Measurements from ENCODE around the gene HOXA7.

HOXA7 gene

DNA sequence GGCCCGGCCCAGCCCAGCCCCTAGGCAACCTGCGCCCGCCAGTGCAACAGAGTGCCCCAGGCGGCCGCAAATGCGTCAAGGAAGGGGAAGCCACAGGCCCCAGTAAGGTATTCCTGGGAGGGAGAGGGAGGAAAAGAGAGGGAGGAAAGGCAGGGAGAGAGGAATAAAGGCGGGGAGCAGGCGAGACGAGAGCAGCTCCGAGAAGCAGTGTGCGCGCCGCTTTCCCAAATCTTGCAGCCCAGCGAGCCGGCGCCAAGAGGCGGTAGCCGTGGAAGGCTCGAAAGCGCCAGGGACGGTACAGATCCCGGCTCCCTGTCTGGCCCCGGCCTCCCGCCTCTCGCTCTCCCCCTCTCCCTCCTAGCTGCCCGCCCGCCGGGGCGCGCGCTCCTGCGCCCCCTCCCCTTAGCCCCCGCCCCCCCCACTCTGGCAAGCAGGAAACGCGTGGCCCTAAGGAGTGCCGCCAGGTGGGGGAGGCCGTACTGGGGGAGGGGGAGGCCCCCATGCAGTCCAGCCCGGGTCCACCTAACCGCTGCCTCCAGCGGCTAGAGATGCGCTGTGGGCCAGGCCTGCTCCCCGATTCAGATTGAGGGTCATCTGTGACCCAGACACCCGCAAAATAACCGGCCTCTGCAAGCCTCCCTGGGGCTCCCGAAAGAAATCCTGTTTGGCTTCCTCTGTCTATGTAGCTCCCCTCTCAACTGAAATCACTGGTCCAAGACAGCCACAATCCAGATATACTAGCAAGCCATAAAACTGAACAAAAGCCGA lies 13.4 kb upstream of the HOXA7 start:
- DNase-seq: no peak

DNA sequence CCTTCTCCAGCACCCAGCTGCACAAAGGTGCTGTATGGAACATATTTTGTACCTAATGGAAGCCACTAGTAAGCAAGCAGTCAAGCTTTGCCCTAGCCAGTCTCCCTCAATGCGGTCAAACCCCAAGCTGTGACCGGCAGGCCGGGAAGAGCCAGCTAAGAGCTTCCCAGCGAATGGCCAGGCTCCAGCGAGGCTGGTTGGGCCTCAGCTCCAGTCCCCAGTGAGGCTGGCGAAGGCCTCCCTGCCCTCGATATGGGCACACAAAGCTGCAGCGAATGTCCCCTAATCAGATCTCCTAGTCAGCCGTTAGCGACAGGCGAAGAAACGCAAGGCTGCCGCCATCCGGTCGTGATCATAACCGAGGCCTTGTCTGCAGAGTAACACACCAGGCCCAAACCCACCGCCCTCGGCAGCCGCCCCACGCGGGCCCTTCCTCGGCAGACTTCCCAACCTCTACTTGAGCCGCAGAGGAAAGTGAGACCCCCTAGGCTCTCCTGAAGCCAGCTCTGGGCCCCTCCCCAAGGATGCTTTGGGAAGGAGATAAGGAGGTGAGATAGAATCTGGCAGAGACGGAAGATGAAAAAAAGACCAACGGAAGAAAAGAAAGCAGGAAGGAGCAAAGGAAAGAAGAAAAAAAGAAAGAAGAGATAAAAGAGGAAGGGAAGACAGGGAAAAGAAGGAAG lies 11.9 kb upstream of the HOXA7 start:
- no peak for DNase-seq

DNA sequence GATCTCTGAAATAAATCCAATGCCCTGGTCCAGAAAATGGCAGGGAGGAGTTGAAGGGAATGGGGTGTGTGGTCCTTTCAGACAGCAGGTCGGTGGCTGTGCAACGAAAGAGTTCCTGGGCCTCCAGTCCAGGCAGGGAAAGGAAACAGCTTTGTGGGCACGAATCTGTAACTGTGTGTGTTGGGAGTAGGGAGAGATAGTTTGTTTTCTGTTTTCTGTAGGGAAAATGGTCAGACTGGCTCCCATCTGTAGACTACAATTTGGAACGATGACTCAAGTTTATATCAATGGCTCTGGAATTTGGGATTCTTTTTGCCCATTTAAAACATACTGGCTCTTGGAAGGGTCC lies 11.4 kb upstream of the HOXA7 start:
- no peak for DNase-seq

DNA sequence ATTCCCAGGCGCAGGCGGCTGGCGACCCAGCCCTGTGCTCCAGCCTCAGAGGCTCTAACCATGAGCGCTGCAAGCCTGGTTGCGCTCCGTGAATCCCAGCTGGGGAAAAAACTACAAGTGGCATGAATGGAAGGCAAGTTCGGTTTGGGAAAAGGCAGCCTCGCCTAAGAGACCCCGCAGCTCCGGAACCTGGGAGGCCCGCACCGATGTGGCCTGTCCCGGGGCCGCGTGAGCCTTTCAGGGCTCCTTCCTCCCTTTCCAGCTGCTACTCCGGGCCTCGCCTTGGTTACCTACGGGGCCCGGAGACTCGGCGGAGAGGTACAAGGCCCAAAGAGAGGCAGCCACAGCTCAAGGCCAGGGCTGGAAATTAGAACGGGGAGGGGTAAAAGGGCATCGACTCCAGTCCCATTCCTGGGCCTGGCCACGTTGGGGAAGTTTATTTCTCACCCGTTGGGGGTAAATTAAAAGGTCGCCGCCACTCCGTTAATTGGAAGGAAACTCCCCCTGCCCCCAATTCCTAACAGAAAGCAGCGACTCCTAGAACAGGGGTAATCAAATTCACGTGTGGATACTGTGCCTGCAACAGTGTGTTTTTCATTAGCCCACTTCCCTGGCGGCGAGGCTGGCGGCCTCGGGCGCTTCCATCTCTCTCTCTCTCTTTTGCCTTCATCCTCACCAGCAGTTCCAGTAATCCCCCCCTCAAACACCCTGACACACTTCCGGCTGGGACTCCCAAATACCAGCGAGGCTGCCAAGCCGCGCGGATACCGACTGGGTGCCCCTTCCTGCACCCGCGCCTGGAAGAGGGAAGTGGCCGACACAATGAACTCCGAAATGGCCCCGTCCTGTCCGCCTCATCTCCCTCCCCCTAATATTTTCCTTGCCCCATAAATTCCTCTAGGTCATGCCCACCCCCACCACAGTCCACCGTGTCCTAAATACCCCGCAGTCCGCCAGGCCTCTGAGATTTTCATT lies 10.3 kb upstream of the HOXA7 start:
- DNase-seq: no peak

DNA sequence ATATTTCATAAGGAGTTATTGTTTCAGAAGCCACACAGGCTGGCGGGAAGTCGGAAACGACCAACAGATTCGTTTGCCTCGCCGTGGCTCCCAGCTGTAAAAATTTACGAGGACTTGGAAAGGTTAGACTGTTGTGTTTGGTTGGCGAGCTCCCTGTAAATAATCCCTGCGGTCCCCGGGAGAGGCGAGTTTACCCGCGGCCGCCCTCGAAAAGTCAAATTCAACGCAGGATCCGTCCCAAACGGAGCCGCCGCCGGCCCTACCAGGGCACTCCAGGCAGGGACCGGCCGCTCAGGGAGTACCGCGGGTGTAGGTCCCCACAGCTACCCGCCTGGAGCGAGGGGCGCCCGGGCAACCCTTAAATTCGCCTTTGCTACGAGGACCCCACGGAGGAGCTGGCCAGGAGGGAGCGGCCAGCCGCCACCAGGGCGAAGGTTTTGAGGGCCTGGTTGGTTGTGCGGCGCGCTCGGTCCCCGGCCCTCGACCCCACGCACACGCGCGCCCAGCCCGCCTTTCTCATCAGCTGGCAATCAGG lies 9.6 kb upstream of the HOXA7 start:
- no peak for DNase-seq

DNA sequence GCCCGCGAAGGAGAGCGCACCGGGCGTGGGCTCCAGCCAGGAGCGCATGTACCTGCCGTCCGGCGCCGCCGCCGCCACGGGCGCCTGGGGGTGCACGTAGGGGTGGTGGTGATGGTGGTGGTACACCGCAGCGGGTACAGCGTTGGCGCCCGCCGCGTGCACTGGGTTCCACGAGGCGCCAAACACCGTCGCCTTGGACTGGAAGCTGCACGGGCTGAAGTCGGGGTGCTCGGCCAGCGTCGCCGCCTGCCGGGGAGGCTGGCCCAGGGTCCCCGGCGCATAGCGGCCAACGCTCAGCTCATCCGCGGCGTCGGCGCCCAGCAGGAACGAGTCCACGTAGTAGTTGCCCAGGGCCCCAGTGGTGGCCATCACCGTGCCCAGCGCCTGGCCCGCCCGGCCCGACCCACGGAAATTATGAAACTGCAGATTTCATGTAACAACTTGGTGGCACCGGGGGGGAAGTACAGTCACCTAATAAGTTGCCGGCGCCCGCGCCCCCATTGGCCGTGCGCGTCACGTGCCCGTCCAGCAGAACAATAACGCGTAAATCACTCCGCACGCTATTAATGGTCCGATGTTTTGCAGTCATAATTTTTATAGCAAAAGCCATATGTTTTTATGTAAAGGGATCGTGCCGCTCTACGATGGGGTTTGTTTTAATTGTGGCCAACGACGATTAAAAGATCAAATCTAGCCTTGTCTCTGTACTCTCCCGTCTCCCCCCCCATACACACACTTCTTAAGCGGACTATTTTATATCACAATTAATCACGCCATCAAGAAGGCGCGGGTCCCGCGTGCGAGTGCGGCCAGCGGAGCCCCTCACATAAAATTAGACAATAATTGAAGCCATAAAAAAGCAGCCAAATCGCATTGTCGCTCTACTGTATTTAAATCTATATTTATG lies 8.9 kb upstream of the HOXA7 start, which contains the start of gene HOXA9:
Gene HOXA9, minus strand, starts transcription at position 449 of the 907 bp plus-strand sequence. Its CDS starts 80 bp downstream, at position 369.
- DNase-seq: peak in 1 of 2 donors; percentile 62

DNA sequence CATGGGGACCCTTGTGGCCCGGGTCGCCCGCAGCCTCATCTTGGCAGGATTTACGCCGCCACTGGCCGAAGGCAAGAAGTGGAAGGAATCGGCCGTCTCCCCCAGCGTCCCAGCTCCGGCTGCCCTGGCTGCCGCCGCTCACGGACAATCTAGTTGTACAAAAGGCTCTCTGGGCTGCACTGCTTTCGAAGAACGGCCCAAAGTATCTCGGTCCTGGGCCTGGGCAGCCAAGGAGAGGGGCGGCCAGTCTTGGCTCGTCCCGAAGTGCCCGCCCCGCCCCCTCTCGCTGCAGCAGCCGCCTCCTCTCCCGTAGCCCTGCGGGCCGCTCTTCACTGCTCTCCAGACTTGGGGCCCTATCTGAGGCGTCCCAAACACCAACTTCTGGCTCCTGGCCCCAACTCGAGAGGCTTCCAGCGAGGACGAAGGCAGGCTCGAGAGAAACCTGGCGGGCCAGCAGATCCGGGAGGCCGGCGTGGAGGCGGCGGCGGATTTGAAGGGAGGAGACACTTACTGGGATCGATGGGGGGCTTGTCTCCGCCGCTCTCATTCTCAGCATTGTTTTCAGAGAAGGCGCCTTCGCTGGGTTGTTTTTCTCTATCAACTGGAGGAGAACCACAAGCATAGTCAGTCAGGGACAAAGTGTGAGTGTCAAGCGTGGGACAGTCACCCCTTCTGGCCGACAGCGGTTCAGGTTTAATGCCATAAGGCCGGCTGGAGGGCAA lies 8.1 kb upstream of the HOXA7 start:
- no peak for DNase-seq

DNA sequence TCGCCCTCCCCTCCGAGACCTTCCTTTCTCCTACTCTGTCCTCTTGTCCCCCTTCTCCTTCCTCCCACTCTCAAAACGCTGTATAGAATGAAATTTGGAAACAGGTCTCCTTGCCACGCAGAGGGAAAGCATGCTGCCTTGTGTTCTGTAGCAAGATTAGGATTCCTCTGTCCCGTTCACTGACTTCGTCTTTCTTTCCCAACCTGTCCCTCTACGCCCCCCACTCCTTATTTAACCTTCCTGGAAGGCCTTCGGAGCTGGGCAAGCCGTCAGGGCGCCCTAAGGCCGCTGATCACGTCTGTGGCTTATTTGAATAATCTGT lies 7.5 kb upstream of the HOXA7 start:
- no peak for DNase-seq

DNA sequence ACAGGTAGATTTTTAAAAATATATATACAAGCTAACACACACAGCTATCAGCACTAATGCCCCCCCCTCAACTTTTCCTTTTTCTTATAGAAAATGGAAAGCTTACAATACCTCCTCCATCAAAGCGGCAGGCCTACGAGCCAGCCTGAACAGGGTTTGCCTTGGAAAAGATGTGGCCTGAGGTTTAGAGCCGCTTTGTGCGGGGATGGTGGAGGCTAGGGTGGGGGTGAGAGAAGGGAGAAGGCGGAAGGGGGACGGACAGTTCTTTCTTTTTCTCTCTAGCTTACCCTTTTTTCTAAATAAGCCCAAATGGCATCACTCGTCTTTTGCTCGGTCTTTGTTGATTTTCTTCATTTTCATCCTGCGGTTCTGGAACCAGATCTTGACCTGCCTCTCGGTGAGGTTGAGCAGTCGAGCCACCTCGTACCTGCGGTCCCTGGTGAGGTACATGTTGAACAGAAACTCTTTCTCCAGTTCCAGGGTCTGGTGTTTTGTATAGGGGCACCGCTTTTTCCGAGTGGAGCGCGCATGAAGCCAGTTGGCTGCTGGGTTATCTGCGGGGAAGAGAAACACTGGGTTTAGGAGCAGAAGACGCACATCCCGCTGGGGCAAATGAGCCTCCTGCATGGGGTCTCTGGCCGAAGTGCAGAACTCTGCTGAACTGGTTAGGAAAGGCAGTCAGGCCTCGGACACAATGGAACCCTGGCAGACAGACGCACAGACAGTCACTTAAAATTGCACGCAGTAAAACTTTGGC lies 7.0 kb upstream of the HOXA7 start:
- DNase-seq: no peak

DNA sequence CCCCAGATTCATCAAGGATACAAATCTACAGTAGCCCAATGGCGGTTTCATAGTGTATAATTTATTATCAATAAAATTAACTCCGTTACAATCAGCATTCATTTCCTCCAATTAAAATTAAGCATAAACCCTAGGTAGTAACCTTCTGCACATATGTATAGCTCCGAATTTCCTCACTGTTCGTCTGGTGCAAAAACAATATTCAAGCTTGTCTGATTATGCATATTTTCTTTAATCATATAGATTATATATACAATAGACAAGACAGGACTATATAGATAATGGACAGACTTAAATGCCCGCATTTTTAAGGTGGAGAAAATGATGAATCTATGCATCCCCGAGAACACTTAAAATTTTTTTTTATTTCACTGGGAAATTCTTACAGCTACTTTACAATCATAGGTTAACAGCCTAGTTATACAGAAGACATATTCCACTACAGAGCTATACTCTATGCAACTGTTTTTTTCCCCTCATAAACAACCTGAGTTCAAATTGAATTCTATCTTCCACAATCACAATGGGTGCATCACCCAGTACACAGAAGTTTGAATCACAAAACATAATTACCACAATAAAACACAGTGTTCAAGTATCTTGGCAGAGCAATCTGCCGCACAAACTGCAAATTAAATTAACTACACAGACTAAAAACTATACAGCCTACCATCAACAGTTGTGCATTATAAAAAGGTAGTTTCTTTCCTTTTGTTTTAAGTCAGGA lies 6.2 kb upstream of the HOXA7 start:
- DNase-seq: no peak

DNA sequence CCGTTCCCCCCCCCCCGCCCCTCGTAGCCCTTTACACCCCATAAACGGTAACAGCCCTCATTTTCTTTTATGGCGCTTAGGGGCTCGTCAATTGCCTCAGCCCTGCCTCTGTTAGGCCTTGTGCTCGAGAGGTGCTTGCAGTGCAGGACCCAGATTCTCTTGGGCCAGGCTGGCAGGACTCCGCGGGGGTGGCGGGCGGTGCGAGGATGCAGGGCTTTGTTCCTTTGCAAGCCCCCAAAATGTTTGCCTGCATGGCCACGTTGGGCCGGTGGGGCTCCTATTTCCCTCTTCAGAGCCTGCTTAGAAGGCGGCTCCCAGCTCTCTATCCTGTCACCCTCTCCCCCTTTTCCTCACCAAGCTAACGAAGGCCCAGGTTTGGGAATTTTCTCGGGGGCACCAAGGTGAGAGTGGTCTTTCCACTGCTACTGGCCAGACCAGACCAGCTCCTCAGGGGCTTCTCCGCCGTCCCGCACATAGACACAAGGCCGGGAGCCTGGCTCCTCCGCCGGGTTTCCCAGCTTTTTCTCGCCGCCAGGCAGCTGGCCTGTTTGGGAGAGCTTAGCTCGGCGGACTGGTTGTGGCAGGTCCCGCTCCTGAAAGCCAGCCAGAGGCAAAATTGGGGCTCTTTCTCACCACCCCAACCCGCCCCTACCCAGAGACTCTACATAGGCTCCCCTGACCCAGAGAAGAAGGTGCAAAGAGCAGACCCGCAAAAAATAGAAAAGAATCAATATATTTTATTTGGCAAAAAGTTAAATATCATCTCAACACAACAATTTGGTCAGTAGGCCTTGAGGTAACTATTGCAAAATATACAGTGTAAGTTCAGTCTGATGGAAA lies 5.5 kb upstream of the HOXA7 start:
- DNase-seq: no peak

DNA sequence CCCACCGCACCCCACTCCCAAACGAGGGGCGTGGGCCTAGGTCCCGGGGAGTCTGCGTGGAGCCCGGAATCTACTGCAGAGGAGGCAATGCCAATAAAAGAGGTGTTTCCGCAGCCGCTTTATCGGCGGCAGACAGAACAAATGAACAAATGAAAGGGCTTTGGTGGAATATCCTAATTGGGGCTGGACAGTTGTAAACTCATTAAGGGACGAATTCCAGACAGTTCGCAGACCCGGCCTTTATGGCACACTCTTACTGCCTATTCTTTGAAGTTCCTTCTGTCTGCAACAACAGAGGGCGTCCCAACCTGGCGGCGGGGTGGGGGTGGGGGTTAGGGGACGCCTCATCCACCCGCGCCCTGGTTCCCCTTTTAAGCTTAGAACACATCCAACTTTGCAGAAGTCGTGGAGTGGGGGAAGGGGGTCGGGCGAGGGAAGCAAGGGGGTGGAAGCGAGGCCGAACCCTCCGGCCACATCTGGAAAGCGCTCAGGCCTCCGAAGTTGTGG lies 4.8 kb upstream of the HOXA7 start:
- DNase-seq: peak in 1 of 2 donors; percentile 45

DNA sequence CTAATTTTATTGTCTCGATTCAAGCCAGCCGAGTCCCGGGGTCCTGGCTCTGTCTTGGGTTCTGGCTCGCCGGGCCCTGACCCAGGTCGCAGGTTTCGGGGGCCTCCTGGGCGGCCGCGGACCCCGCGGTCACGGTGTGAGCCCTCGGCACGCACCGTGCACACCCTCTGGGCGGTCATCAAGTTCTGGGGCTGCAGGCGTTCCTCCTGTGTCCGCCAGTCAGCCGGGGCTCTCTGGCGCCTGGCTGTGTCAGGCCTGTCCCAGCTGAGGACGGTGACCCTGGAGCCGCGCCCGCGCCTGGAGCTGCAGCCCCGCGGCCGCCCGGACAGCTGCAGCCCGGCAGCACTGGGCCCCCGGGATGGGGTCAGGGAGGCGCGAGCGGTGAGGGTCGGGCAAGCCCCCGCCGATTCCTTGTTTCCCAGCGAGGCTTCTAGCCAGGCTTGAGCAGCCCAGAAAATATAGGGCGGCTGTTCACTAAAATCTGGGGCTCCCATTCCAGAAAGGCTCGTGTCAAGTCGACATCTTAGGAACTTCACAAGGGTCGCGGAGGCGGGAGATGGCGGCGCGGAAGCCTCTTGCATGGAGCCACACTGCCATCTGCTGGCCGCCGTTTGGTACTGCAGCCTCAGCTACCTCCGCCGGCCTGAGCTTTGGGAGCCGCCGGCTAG lies 4.2 kb upstream of the HOXA7 start:
- peak; percentile 83 to 85 for DNase-seq

DNA sequence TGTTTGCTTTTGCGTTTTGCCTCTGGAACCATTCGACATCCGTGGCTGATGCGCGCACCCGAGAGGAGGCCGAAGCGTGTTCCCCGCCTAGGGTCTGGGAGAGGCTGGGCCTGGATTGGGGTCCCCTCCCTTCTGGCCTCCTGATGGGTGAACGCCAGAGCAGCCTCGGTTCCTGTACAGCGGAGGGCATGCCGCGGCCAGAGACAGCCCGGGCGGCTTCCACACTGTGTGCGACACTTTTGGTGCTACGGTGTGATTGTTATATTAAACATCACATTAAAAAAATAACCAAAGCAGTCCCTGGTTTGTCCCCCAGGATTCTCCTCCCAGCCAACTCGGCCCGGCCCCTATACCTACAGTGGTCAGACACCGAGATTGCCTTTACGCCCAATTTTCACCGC lies 3.7 kb upstream of the HOXA7 start:
- DNase-seq: no peak

DNA sequence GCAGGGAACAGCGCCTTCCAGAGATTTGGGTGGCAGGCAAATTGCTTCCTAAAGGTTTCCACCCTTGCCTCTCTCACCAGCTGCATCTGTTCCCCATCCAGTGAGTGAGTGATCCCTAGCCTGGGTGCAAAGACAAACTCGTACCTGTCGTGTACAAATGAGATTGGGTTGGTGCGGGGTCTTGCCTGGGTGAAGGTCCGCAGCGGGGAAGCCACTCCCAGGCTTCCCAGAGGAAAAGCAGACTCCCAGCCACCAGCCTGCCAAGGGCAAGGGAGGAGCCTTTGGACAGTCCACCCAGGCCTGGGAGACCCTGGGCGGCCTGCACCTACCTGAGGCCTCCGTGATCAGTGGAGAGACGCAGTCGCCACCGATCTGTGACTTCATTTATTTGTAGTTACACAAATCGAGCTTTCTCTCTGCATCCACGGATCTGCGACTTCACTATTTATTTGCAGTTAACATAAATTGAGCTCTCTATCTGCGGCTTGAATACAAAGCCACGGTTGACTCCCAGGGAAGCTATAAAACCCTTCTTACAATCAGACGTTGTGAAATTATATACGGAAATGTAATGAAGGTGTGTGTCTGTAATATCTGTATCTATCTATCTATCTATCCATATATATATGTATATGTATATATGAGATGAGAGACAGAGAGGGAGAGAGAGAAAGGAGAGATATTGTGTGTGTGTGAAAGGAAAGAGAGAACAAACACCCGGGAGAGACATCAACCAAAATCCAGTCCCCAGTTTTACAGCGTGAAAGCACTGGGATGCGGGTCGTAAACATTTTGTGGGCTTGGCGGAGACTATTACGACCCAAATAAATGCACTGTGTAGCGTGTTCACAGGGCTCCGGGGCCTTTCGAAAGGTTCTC lies 3.0 kb upstream of the HOXA7 start:
- DNase-seq: no peak

DNA sequence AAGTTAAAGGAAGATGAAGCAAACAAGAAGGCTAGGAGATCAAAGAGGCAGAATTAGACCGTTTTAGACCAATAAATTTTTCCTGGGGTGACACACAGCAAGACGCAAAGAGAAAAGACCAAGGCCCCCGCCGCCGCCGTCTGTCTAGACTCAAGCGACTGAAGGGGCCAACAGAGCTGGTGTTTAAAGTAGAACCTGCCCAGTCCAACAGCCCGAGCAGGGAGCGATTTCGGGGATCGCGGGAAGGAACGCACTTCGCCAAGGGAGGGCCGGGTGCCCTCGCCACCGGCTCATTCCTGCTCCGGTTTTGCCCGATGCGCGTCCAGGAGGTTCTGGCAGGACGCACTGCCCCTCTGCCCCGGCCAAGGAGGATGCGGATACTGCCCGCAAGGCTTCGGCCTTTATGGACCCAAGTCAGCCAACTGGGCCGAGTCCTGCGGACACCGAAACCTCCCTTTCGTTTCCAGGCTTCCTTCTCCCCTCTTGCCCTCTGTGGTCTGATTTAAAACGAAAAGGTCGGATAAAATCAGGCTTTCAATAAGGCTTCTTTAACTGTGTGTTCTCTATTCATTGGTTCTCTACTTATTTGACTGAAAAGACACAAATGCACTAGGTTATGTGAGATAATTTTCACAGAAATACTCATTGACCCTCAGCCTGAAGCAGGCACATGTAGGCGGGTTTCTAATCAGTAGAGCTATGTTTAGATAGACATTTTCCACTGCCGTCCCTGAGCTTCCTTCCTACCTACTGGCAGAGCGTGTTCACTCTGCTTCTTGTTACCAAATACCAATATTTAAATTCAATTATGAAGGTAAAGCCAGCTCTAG lies 2.2 kb upstream of the HOXA7 start:
- no peak for DNase-seq
